Colonic mucosa (tissue), 4 donors: ENCODE measurements around the gene TOPBP1. TPM values are rescaled to one million over a fixed set of nuclear protein-coding genes. Genes with fewer than 3 reads are reported as not detected.
"Not testable (repeated sequence)": the region's sequence is repeated elsewhere in the genome, so short reads cannot be mapped to it uniquely, and the experiment has no call there.

Experiments used
- DNase-seq: peaks from one replicate; pipeline ENCODE4 v3.0.0-alpha.2; 2020
- H3K27ac ChIP-seq: fragments of 200-600 bp; one replicate; pipeline ENCODE4 v1.8.0; 2021
- H3K27me3 ChIP-seq: fragments of 200-600 bp; one replicate; pipeline ENCODE4 v1.8.0; 2021
- H3K36me3 ChIP-seq: fragments of 200-600 bp; one replicate; pipeline ENCODE4 v1.8.0; 2021
- H3K4me1 ChIP-seq: fragments of 200-600 bp; one replicate; pipeline ENCODE4 v1.8.0; 2021; ENCODE audit warnings: mild to moderate bottlenecking
- H3K4me3 ChIP-seq: fragments of 200-600 bp; one replicate; pipeline ENCODE4 v1.8.0; 2021
- H3K9ac ChIP-seq, 2 donors: one replicate each; pipeline ENCODE4 v1.7.0; 2013; ENCODE audit warnings: control low read depth in 2 of 2, low read depth in 2 of 2, low read length in 2 of 2
- H3K9me3 ChIP-seq: fragments of 200-600 bp; one replicate; pipeline ENCODE4 v1.8.0; 2021
- intact Hi-C: fragments of 100-400 bp; cut with DNase I; formaldehyde crosslinking; loops from one replicate; pipeline ENCODE4 v1.14.1; 2022
- total RNA-seq, 2 donors: library from RNA; stranded (reverse); fragmentation: NEBNext Ultra II Directional in 1 of 2; extraction: Animal tissue kit (Norgen Biotek cat#: 25700) in 1 of 2; gene quantifications; one replicate each; pipeline ENCODE4 v1.2.1, GENCODE V29; 2021
- TF ChIP-seq, protein P1 (sequence below): fragments of 200-600 bp; IDR thresholded peaks from one replicate; pipeline ENCODE4 v1.8.0; 2022; ENCODE audit warnings: antibody characterized with exemption, mild to moderate bottlenecking
- donor health status: healthy.
- donor health status: DM: no; HTN: no; CAD: no.
- donor health status: DM: no; HTN: no; CAD: no.

The TOPBP1 gene
- total RNA-seq, 2 donors from 2014 or later = 21.7 to 34.6 TPM

DNA sequence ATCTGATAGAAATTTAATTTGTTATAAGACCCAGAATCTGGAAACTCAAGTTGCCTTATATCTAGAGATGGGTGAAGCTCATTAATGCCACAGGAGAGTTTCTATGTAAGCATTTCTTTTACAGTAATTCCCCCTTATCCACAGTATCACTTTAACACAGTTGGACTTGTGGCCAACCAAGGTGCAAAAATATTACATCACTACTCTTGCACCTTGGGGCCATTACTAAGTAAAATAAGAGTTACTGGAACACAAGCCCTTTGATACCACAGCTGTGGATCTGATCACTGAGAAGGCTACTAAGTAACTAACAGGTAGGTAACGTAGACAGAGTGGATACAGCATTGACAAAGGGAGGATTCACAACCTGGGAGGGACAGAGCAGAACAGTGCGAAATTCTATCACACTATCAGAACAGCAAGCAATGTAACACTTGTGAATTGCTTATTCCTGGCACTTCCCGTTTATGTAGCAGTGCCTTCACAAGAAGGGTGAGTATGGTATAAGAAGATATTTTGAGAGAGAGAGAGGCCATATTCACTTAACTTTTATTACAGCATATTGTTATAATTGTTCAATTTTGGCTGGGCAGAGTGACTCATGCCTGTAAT, 33.9 kb upstream of the TOPBP1 start:
- no peak for DNase-seq

DNA sequence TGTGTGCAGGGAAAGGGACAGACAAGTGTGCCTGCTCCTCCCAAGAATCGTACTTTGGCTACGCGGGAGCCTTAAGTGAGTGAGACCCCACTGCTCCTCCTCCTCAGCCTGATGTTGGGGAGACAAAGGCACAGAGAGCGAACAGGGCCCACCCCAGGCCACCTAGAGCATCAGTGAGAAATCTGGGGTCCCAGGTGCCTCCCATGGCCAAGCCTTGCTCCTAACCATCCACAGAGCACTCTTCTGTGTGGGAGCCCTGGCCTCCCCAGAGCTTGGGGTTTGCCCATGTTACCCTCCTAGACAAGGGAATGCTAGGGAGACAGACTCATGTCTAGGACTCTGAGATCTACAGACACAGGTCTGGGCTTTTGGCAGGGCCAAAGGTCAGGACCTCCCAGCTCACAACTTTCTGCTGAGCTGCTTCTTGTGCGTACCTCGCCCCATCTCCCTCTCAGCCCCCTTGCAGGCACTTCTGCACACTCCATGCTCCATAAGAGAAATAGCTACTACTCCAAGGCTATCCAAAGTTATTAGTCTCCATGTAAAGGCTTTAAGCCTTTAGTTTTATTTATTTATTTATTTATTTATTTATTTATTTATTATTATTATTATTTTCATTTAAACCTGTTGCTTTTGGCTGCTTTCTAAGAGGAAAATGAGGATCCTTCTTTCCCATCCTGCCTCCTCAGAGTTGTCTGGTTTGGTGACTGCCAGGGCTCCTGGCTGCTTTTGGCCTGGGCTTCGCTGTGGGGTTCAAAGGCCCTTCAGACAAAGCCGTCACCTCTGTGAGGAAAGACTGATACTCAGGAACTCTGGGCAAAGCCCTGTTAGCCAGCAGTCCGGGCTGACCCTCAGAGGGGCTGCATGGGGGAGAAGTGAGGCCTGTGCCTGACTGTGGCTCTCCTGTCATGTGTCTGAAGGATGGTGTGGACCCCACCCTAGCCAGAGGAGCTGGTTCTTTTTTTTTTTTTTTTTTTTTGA, 32.8 kb upstream of the TOPBP1 start:
- Histone ChIP-seq H3K9ac (no peak overlapping the region), H3K4me1 (no peaks in the 10 kb centered on the region), H3K27ac (no peak overlapping the region), H3K4me3 (no peak overlapping the region), H3K9me3 (no peaks in the 10 kb centered on the region), H3K27me3 (no peaks in the 10 kb centered on the region), H3K36me3 (no peaks in the 10 kb centered on the region)
- TF ChIP-seq, protein P1, sequence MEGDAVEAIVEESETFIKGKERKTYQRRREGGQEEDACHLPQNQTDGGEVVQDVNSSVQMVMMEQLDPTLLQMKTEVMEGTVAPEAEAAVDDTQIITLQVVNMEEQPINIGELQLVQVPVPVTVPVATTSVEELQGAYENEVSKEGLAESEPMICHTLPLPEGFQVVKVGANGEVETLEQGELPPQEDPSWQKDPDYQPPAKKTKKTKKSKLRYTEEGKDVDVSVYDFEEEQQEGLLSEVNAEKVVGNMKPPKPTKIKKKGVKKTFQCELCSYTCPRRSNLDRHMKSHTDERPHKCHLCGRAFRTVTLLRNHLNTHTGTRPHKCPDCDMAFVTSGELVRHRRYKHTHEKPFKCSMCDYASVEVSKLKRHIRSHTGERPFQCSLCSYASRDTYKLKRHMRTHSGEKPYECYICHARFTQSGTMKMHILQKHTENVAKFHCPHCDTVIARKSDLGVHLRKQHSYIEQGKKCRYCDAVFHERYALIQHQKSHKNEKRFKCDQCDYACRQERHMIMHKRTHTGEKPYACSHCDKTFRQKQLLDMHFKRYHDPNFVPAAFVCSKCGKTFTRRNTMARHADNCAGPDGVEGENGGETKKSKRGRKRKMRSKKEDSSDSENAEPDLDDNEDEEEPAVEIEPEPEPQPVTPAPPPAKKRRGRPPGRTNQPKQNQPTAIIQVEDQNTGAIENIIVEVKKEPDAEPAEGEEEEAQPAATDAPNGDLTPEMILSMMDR = no peak
- intact Hi-C loops = no loop called here
- DNase-seq = no peak

More for the DNA sequence above, 33.9 kb upstream of the TOPBP1 start:
- Histone ChIP-seq H3K36me3 (no peaks in the 10 kb centered on the region), H3K9me3 (no peaks in the 10 kb centered on the region), H3K4me3 (no peak overlapping the region), H3K27ac (no peak overlapping the region), H3K4me1 (no peaks in the 10 kb centered on the region), H3K27me3 (no peaks in the 10 kb centered on the region), H3K9ac (no peak overlapping the region)
- intact Hi-C loops = no loop called here
- TF ChIP-seq, protein P1 = no peak

DNA sequence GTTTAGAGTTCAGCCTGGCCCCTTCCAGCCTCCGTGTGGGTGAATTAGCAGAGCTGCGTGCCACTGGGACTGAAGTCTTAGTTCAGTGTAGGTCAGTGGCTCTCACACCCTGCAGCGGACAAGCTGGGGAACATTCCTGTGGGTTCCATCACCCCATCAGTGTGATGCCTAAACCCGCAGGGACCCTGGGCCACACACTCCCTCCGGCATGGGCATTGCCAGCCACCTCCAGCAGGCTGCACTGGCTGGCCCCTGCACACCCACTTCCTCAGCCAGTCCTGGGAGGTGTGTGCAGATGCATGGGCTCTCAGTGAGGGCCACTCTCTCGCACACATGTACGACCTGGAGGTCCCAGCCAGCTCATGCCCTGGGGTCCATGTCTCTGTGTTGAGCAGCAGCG, 32.1 kb upstream of the TOPBP1 start:
- Histone ChIP-seq H3K4me1 (no peaks in the 10 kb centered on the region), H3K36me3 (no peaks in the 10 kb centered on the region), H3K9me3 (no peaks in the 10 kb centered on the region), H3K4me3 (no peak overlapping the region), H3K27ac (no peak overlapping the region), H3K9ac (no peak overlapping the region), H3K27me3 (no peaks in the 10 kb centered on the region)
- no peak for DNase-seq
- intact Hi-C loops = no loop called here
- TF ChIP-seq, protein P1 = no peak

DNA sequence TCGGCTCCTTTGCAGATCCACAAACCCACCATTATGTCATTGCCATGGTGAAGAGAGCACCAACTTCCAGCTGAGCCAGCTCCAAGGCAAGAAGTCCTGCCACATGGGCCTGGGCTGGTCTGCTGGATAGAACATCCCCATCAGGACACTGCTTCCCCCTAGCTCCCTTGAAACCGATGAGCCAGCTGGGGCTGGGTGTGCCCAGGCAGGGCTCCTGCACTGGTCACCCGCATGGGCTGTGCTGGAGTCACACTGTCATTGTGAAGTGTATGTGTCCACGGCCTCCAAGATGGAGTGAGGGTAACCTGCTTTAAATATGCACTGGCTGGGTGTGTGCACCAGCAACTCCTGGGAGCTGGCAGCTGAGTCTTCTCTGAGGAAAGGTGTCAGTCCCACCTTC, 31.0 kb upstream of the TOPBP1 start:
- H3K27ac ChIP-seq = no peak overlapping the region
- no peaks in the 10 kb centered on the region for H3K27me3 ChIP-seq
- no peak overlapping the region for H3K4me3 ChIP-seq
- intact Hi-C loops = no loop called here
- TF ChIP-seq, protein P1 = no peak
- H3K9ac ChIP-seq = no peak overlapping the region
- no peaks in the 10 kb centered on the region for H3K9me3 ChIP-seq
- DNase-seq = no peak
- H3K36me3 ChIP-seq = no peaks in the 10 kb centered on the region
- H3K4me1 ChIP-seq = no peaks in the 10 kb centered on the region

DNA sequence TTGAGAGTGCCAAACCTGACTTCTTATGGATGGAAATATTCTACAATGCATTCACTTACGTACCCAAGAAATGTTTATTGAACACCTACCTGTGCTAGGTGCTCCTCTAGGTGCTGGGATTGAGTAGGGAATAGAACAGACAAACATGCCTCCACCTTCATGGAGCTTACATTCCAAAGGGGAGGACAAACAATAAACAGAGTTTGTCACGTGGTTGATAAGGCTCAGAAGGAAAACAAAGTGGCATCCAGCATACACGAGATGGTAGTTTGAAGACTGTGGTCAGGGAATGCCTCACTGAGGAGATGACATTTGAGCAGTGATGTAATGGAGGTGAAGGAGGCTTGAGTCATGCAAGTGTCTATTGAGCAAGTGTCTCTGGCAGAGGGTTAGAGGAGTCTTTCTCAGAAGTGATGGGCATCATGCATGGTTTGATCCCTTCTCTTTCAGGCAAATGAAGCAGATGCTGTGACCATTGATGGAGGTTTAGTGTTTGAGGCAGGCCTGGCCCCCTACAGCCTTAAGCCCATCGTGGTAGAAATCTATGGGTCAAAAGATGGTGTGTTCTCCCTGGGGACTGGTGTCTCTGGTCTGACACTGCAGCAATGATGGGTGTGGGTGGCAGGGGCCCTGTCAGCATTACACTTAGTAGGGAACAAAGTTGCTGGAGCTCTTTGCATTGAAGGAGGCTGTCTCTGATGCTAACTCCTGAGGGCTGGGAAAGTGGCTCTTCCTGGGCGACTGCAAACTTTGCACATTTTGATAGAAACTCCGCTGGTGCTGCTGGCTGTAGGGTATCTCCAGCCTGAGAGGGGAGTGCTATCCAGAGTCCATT, 29.7 kb upstream of the TOPBP1 start:
- Histone ChIP-seq H3K4me3 (no peak overlapping the region), H3K27ac (no peak overlapping the region), H3K36me3 (no peaks in the 10 kb centered on the region), H3K9ac (no peak overlapping the region), H3K9me3 (no peaks in the 10 kb centered on the region), H3K4me1 (no peaks in the 10 kb centered on the region), H3K27me3 (no peaks in the 10 kb centered on the region)
- TF ChIP-seq, protein P1 = no peak
- intact Hi-C loops = no loop called here
- DNase-seq = no peak

DNA sequence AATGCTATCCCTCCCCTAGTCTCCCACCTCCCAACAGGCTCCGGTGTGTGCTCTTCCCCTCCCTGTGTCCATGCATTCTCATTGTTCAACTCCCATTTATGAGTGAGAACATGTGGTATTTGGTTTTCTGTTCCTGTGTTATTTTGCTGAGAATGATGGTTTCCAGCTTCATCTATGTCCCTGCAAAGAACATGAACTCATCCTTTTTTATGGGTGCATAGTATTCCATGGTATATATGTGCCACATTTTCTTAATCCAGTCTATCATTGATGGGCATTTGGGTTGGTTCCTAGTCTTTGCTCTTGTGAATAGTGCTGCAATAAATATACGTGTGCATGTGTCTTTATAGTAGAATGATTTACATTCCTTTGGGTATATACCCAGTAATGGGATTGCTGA, 16.3 kb upstream of the TOPBP1 start:
- H3K9ac ChIP-seq, H3K36me3 ChIP-seq, H3K4me1 ChIP-seq, intact Hi-C loops, H3K9me3 ChIP-seq, DNase-seq, H3K4me3 ChIP-seq, H3K27ac ChIP-seq: not testable (repeated sequence)
- H3K27me3 ChIP-seq = peaks cover 11% of the 10 kb centered on the region
